IPS-18c (cell line): ENCODE results near the gene CLSTN3.

Experiments used
- H3K4me3 ChIP-seq: 2 replicates; pipeline ENCODE4 v1.7.0; 2013; ENCODE audit warnings: low read depth, mild to moderate bottlenecking, low read length, moderate library complexity; ENCODE audit not compliant: insufficient read depth
- H3K9me3 ChIP-seq: one replicate; pipeline ENCODE4 v1.6.1; 2013; ENCODE audit warnings: mild to moderate bottlenecking, low read length, moderate library complexity; ENCODE audit not compliant: control insufficient read depth, insufficient read depth

The CLSTN3 gene

DNA sequence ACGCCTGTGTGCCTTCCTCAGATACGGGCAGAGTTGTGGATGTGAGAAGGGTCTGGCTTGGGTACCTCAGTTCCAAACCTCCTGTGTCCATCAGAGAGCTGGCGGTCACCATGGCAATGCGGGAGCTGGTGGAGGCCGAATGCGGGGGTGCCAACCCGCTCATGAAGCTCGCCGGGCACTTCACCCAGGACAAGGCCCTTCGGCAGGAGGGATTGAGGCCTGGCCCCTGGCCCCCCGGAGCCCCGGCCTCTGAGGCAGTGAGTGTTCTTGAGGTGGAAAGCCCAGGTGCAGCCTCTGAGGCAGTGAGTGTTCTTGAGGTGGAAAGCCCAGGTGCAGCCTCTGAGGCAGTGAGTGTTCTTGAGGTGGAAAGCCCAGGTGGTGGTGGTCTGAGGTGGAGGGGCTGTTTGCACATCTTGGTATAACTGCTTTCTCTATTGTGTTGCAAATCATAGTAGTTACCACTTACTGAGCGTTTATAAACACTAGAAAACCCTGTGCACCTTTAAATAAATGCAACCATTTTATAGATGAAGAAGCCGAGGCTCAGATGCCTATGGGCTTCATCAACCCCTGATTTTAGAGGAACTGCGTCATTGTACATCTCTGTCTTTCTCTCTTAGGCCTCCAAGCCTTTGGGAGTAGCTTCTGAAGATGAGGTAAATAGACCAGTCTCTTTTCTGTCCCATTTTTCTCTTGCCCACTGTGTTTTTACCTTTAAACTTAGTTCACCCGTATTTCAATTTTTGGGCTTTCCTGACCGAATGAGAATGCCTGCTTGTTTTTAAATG lies 60.3 kb downstream of the CLSTN3 start:
- H3K9me3 ChIP-seq = no peaks in the 10 kb centered on the region
- H3K4me3 ChIP-seq = peak overlapping the region; percentile 85

DNA sequence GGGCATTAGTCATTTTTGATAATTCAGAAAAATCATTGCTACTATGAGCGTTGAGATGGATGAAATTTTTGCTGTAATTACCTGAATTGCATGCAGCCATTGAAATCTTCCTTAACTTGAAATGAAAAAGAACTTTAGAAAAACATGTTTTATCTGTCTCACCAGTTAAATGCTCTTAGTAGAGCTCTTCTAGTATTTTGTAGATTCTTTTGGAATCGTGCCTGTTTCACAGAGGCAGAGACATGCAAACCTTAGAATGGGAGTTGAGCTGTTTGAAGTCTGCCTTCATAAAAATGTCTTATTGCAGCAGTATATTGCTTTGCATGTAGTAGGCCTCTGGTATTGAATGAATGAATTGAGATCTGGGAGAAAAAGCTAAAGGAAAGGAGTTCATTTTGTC lies 63.5 kb downstream of the CLSTN3 start:
- Histone ChIP-seq H3K4me3 (no peak overlapping the region), H3K9me3 (no peaks in the 10 kb centered on the region)

GRCh38 chr12:7197841-7198240 lies 67.7 kb downstream of the CLSTN3 start:
- H3K4me3 ChIP-seq = no peak overlapping the region; the same call in 1 of the 2 replicates
- no peaks in the 10 kb centered on the region for H3K9me3 ChIP-seq

GRCh38 chr12:7203109-7203508 lies 72.9 kb downstream of the CLSTN3 start:
- H3K4me3 ChIP-seq = no peak overlapping the region
- no peaks in the 10 kb centered on the region for H3K9me3 ChIP-seq

DNA sequence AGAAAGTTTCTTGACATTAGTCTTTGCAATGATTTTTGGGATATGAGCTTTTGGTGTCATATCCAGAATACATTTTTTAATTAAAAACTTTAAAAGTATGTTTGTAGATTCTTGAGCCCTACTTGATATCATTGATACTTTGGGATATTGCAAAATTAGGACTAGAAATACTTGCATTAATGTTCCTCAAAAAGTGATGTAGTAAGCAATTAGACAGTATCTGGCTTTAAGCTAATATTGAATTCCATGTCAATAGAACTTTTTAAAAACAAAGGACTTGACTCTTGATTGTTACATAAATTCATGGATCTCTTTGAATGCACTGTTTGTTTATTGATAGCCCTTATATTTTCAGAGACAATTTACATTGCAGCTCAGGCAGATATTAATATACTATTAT lies 74.9 kb downstream of the CLSTN3 start:
- Histone ChIP-seq H3K4me3 (no peak overlapping the region), H3K9me3 (peaks cover 2% of the 10 kb centered on the region)

GRCh38 chr12:7206691-7207090 lies 76.5 kb downstream of the CLSTN3 start:
- Histone ChIP-seq H3K4me3 (no peak overlapping the region), H3K9me3 (peaks cover 6% of the 10 kb centered on the region)

- Histone ChIP-seq H3K4me3 (no peak overlapping the region), H3K9me3 (peaks cover 6% of the 10 kb centered on the region)
These were observed 77.9 kb downstream of the CLSTN3 start for GRCh38 chr12:7207866-7208625.
